Neural progenitor cell (in vitro differentiated cells): Measurements from ENCODE around the gene OMA1. TPM values are rescaled to one million over a fixed set of nuclear protein-coding genes. Genes with fewer than 3 reads are reported as not detected.

Experiments used
- DNase-seq: peaks from one replicate; pipeline ENCODE4 v3.0.0-alpha.2; 2016; ENCODE audit warnings: low spot score
- H2AFZ ChIP-seq: fragments of 200-600 bp; sonication (generic); replicated peaks from 2 replicates; pipeline ENCODE4 v1.6.1; 2016; ENCODE audit warnings: antibody characterized with exemption
- H3F3A ChIP-seq: fragments of 200-600 bp; sonication (generic); 2 replicates; pipeline ENCODE4 v1.6.1; 2016; ENCODE audit warnings: antibody characterized with exemption, low read depth
- H3K27ac ChIP-seq: fragments of 200-600 bp; sonication (generic); 2 replicates; pipeline ENCODE4 v1.5.1; 2016; ENCODE audit warnings: mild to moderate bottlenecking
- H3K27me3 ChIP-seq: fragments of 200-600 bp; sonication (generic); 2 replicates; pipeline ENCODE4 v1.6.1; 2016; ENCODE audit warnings: mild to moderate bottlenecking, moderate library complexity
- H3K36me3 ChIP-seq: fragments of 200-600 bp; sonication (generic); 2 replicates; pipeline ENCODE4 v1.5.1; 2016
- H3K4me1 ChIP-seq: fragments of 200-600 bp; sonication (generic); 2 replicates; pipeline ENCODE4 v1.6.1; 2016; ENCODE audit warnings: mixed run types
- H3K4me2 ChIP-seq: fragments of 200-600 bp; sonication (generic); 2 replicates; pipeline ENCODE4 v1.6.1; 2016
- H3K4me3 ChIP-seq: fragments of 200-600 bp; sonication (generic); 2 replicates; pipeline ENCODE4 v1.5.1; 2016
- H3K79me2 ChIP-seq: fragments of 200-600 bp; sonication (generic); 2 replicates; pipeline ENCODE4 v1.6.1; 2016; ENCODE audit warnings: low read depth
- H3K9ac ChIP-seq: fragments of 200-600 bp; sonication (generic); 2 replicates; pipeline ENCODE4 v1.6.1; 2016
- H3K9me3 ChIP-seq: fragments of 200-600 bp; sonication (generic); 2 replicates; pipeline ENCODE4 v1.5.1; 2016; ENCODE audit warnings: low read depth
- H4K20me1 ChIP-seq: fragments of 200-600 bp; sonication (generic); 2 replicates; pipeline ENCODE4 v1.6.1; 2016; ENCODE audit warnings: low read depth
- H3K27ac Mint-ChIP-seq: 3 replicates; pipeline ENCODE4 v1.8.0; 2021; ENCODE audit warnings: mixed read lengths
- H3K27me3 Mint-ChIP-seq: 2 replicates; pipeline ENCODE4 v1.8.0; 2022; ENCODE audit warnings: low read depth, mild to moderate bottlenecking, inconsistent platforms, moderate library complexity, mixed read lengths; ENCODE audit not compliant: insufficient read depth
- H3K36me3 Mint-ChIP-seq: 3 replicates; pipeline ENCODE4 v1.8.0; 2021; ENCODE audit warnings: mixed read lengths
- H3K4me1 Mint-ChIP-seq: 3 replicates; pipeline ENCODE4 v1.8.0; 2021; ENCODE audit warnings: mixed read lengths
- H3K4me3 Mint-ChIP-seq: 3 replicates; pipeline ENCODE4 v1.8.0; 2021; ENCODE audit warnings: mild to moderate bottlenecking, moderate library complexity, mixed read lengths
- H3K9me3 Mint-ChIP-seq: 3 replicates; pipeline ENCODE4 v1.8.0; 2020; ENCODE audit warnings: mixed read lengths
- CTCF ChIP-seq: fragments of 200-600 bp; sonication (generic); IDR thresholded peaks from 2 replicates; pipeline ENCODE4 v1.5.1; 2017; ENCODE audit warnings: antibody characterized with exemption, mild to moderate bottlenecking
- EZH2 ChIP-seq: fragments of 200-600 bp; sonication (generic); IDR thresholded peaks from 2 replicates; pipeline ENCODE4 v1.6.1; 2017; ENCODE audit warnings: antibody characterized with exemption, mild to moderate bottlenecking, moderate library complexity
- EZH2phosphoT487 ChIP-seq: fragments of 200-600 bp; sonication (generic); IDR thresholded peaks from 2 replicates; pipeline ENCODE4 v1.6.1; 2017; ENCODE audit warnings: antibody characterized with exemption
- total RNA-seq: library from RNA; depleted of rRNA; stranded (reverse); fragments of >200 nt; gene quantifications from 2 replicates; pipeline ENCODE4 v1.2.3, GENCODE V29; 2015; ENCODE audit warnings: low replicate concordance

Gene OMA1
- total RNA-seq, 1 donor from 2014 or later, result 19.8 TPM

GRCh38 chr1:58476179-58476578, 70.3 kb downstream of the OMA1 start:
- Mint-ChIP-seq H3K4me1 (no peaks in the 10 kb centered on the region), H3K36me3 (no peaks in the 10 kb centered on the region), H3K27me3 (peaks cover 3% of the 10 kb centered on the region), H3K4me3 (no peak overlapping the region), H3K9me3 (no peaks in the 10 kb centered on the region), H3K27ac (no peak overlapping the region)
- Histone ChIP-seq H3K4me1 (peaks cover 12% of the 10 kb centered on the region), H3K9ac (no peak overlapping the region), H3K36me3 (no peaks in the 10 kb centered on the region), H3K9me3 (no peaks in the 10 kb centered on the region), H3K79me2 (no peaks in the 10 kb centered on the region), H3K4me3 (no peak overlapping the region), H3F3A (no peaks in the 10 kb centered on the region), H3K4me2 (no peak overlapping the region), H3K27me3 (no peaks in the 10 kb centered on the region), H4K20me1 (no peaks in the 10 kb centered on the region), H3K27ac (no peak overlapping the region), H2AFZ (no peak overlapping the region)
- no peak for DNase-seq
- TF ChIP-seq EZH2phosphoT487 (no peak), CTCF (no peak), EZH2 (no peak)

- H3K36me3 Mint-ChIP-seq, result no peaks in the 10 kb centered on the region
- peaks cover 8% of the 10 kb centered on the region for H3K4me1 Mint-ChIP-seq
- Histone ChIP-seq H3F3A (no peaks in the 10 kb centered on the region), H3K9me3 (no peaks in the 10 kb centered on the region), H3K36me3 (no peaks in the 10 kb centered on the region), H2AFZ (no peak overlapping the region), H3K4me3 (no peak overlapping the region), H3K4me2 (no peak overlapping the region), H3K4me1 (peaks cover 7% of the 10 kb centered on the region), H4K20me1 (no peaks in the 10 kb centered on the region), H3K27ac (no peak overlapping the region), H3K79me2 (no peaks in the 10 kb centered on the region), H3K9ac (no peak overlapping the region), H3K27me3 (no peaks in the 10 kb centered on the region)
- no peak for DNase-seq
- peaks cover 2% of the 10 kb centered on the region for H3K27me3 Mint-ChIP-seq
- H3K9me3 Mint-ChIP-seq, result no peaks in the 10 kb centered on the region
- TF ChIP-seq CTCF (no peak), EZH2 (no peak), EZH2phosphoT487 (no peak)
- H3K27ac Mint-ChIP-seq, result no peak overlapping the region
- H3K4me3 Mint-ChIP-seq, result no peak overlapping the region
Measured at GRCh38 chr1:58469476-58469875, 77.0 kb downstream of the OMA1 start.

- no peaks in the 10 kb centered on the region for H3K79me2 ChIP-seq
- H3K9me3 Mint-ChIP-seq, result no peaks in the 10 kb centered on the region
- TF ChIP-seq EZH2phosphoT487 (no peak), EZH2 (no peak), CTCF (no peak)
- no peak overlapping the region for H3K4me3 Mint-ChIP-seq
- peaks cover 8% of the 10 kb centered on the region for H3K4me1 Mint-ChIP-seq
- DNase-seq, result no peak
- no peaks in the 10 kb centered on the region for H3K9me3 ChIP-seq
- H3K9ac ChIP-seq, result no peak overlapping the region
- no peaks in the 10 kb centered on the region for H3K36me3 ChIP-seq
- no peak overlapping the region for H3K4me2 ChIP-seq
- no peak overlapping the region for H3K27ac Mint-ChIP-seq
- H4K20me1 ChIP-seq, result no peaks in the 10 kb centered on the region
- no peaks in the 10 kb centered on the region for H3K36me3 Mint-ChIP-seq
- peaks cover 2% of the 10 kb centered on the region for H3K4me1 ChIP-seq
- H3K27me3 Mint-ChIP-seq, result peaks cover 2% of the 10 kb centered on the region
- H3K27ac ChIP-seq, result no peak overlapping the region
- no peak overlapping the region for H3K4me3 ChIP-seq
- no peak overlapping the region for H2AFZ ChIP-seq
- no peaks in the 10 kb centered on the region for H3F3A ChIP-seq
- H3K27me3 ChIP-seq, result no peaks in the 10 kb centered on the region
Measured at GRCh38 chr1:58469016-58469415, 77.5 kb downstream of the OMA1 start.

GRCh38 chr1:58468612-58469011, 77.9 kb downstream of the OMA1 start:
- H3K9me3 Mint-ChIP-seq, result no peaks in the 10 kb centered on the region
- H3K4me1 Mint-ChIP-seq, result peaks cover 8% of the 10 kb centered on the region

More at GRCh38 chr1:58468612-58469011, 77.9 kb downstream of the OMA1 start:
- no peak overlapping the region for H2AFZ ChIP-seq
- no peaks in the 10 kb centered on the region for H4K20me1 ChIP-seq
- no peaks in the 10 kb centered on the region for H3K27me3 ChIP-seq
- no peaks in the 10 kb centered on the region for H3K9me3 ChIP-seq
- no peak overlapping the region for H3K27ac ChIP-seq
- no peaks in the 10 kb centered on the region for H3K4me1 ChIP-seq
- Mint-ChIP-seq H3K4me3 (no peak overlapping the region), H3K27ac (no peak overlapping the region), H3K36me3 (no peaks in the 10 kb centered on the region), H3K27me3 (peaks cover 2% of the 10 kb centered on the region)
- no peak for TF ChIP-seq EZH2phosphoT487
- no peaks in the 10 kb centered on the region for H3K79me2 ChIP-seq
- H3K4me2 ChIP-seq, result no peak overlapping the region
- no peaks in the 10 kb centered on the region for H3F3A ChIP-seq
- H3K9ac ChIP-seq, result no peak overlapping the region
- no peak for DNase-seq
- H3K4me3 ChIP-seq, result no peak overlapping the region
- no peaks in the 10 kb centered on the region for H3K36me3 ChIP-seq
